DND-41 (cell line): ENCODE measurements around the gene TSSK2.

ENCODE experiments used
- ATAC-seq: fragments of 200-7000 bp; cut with Tn5 transposase; 3 replicates; pipeline ENCODE4 v1.9.1; 2021; ENCODE audit warnings: low read depth; ENCODE audit not compliant: insufficient read depth
- DNase-seq: peaks from one replicate; pipeline ENCODE4 v3.0.0-alpha.2; 2020
- H2AFZ ChIP-seq: 2 replicates; pipeline ENCODE4 v1.6.0; 2012; ENCODE audit warnings: low read depth, low read length
- H3K27ac ChIP-seq: 2 replicates; pipeline ENCODE4 v1.5.1; 2012; ENCODE audit warnings: low read length, inconsistent platforms
- H3K27me3 ChIP-seq: fragments of 200-600 bp; sonication (generic); 2 replicates; pipeline ENCODE4 v1.6.0; 2012; ENCODE audit warnings: low read length, mild to moderate bottlenecking, inconsistent platforms; ENCODE audit not compliant: insufficient read depth, poor library complexity
- H3K36me3 ChIP-seq: 2 replicates; pipeline ENCODE4 v1.5.1; 2012; ENCODE audit warnings: low read length, inconsistent platforms; ENCODE audit not compliant: insufficient read depth
- H3K4me1 ChIP-seq: 2 replicates; pipeline ENCODE4 v1.5.1; 2012; ENCODE audit warnings: mild to moderate bottlenecking, low read length; ENCODE audit not compliant: insufficient read depth
- H3K4me2 ChIP-seq: 2 replicates; pipeline ENCODE4 v1.6.0; 2012; ENCODE audit warnings: mild to moderate bottlenecking, moderate library complexity, low read length, inconsistent platforms; ENCODE audit not compliant: insufficient read depth
- H3K4me3 ChIP-seq, 2 experiments: fragments of 200-600 bp in 1 of 2; shearing (Covaris generic) in 1 of 2; 2 replicates each; pipeline ENCODE4 v1.5.1; 2012 to 2016; ENCODE audit warnings: inconsistent platforms in 2 of 2, low read length in 2 of 2, mild to moderate bottlenecking in 2 of 2, low read depth in 1 of 2, moderate library complexity in 1 of 2
- H3K79me2 ChIP-seq: 2 replicates; pipeline ENCODE4 v1.6.0; 2012; ENCODE audit warnings: low read length, inconsistent platforms; ENCODE audit not compliant: insufficient read depth
- H3K9ac ChIP-seq: 2 replicates; pipeline ENCODE4 v1.6.0; 2012; ENCODE audit warnings: low read depth, mild to moderate bottlenecking, inconsistent platforms, low read length, moderate library complexity
- H3K9me3 ChIP-seq: 2 replicates; pipeline ENCODE4 v1.5.1; 2012; ENCODE audit warnings: low read length, moderate library complexity, mild to moderate bottlenecking, inconsistent platforms; ENCODE audit not compliant: insufficient read depth, severe bottlenecking
- H4K20me1 ChIP-seq: 2 replicates; pipeline ENCODE4 v1.6.0; 2012; ENCODE audit warnings: low read length; ENCODE audit not compliant: insufficient read depth
- CTCF ChIP-seq: IDR thresholded peaks from 2 replicates; pipeline ENCODE4 v1.5.1; 2012; ENCODE audit warnings: borderline replicate concordance, low read length, moderate library complexity, mild to moderate bottlenecking; ENCODE audit not compliant: poor library complexity, severe bottlenecking; ENCODE audit errors: extremely low read depth
- EZH2 ChIP-seq: IDR thresholded peaks from 3 replicates; pipeline ENCODE4 v1.6.1; 2012; ENCODE audit warnings: borderline replicate concordance, low read depth, mild to moderate bottlenecking, moderate library complexity, low read length, inconsistent platforms; ENCODE audit not compliant: severe bottlenecking

The TSSK2 gene

GRCh38 chr22:19164425-19164824 lies 33.3 kb downstream of the TSSK2 start:
- TF ChIP-seq EZH2: no peak
- TF ChIP-seq CTCF: no peak
- Histone ChIP-seq H3K36me3 (no peaks in the 10 kb centered on the region), H3K4me1 (no peaks in the 10 kb centered on the region), H4K20me1 (no peaks in the 10 kb centered on the region), H3K4me2 (no peak overlapping the region), H3K4me3 (no peak overlapping the region), H3K27ac (no peak overlapping the region), H3K9me3 (no peaks in the 10 kb centered on the region), H2AFZ (no peak overlapping the region), H3K9ac (no peak overlapping the region), H3K27me3 (no peaks in the 10 kb centered on the region), H3K79me2 (no peaks in the 10 kb centered on the region)
- DNase-seq (no peak), ATAC-seq (no peak)

GRCh38 chr22:19166421-19166820 lies 35.3 kb downstream of the TSSK2 start:
- H3K4me2 ChIP-seq: no peak overlapping the region
- no peaks in the 10 kb centered on the region for H3K27me3 ChIP-seq
- ATAC-seq (no peak), DNase-seq (no peak)
- no peaks in the 10 kb centered on the region for H3K36me3 ChIP-seq
- no peak overlapping the region for H3K4me3 ChIP-seq
- TF ChIP-seq CTCF: no peak
- no peak for TF ChIP-seq EZH2
- H3K27ac ChIP-seq: no peak overlapping the region
- H4K20me1 ChIP-seq: no peaks in the 10 kb centered on the region
- peaks cover 10% of the 10 kb centered on the region for H3K4me1 ChIP-seq
- H3K79me2 ChIP-seq: peaks cover 10% of the 10 kb centered on the region
- no peak overlapping the region for H2AFZ ChIP-seq
- no peaks in the 10 kb centered on the region for H3K9me3 ChIP-seq
- H3K9ac ChIP-seq: no peak overlapping the region

DNA sequence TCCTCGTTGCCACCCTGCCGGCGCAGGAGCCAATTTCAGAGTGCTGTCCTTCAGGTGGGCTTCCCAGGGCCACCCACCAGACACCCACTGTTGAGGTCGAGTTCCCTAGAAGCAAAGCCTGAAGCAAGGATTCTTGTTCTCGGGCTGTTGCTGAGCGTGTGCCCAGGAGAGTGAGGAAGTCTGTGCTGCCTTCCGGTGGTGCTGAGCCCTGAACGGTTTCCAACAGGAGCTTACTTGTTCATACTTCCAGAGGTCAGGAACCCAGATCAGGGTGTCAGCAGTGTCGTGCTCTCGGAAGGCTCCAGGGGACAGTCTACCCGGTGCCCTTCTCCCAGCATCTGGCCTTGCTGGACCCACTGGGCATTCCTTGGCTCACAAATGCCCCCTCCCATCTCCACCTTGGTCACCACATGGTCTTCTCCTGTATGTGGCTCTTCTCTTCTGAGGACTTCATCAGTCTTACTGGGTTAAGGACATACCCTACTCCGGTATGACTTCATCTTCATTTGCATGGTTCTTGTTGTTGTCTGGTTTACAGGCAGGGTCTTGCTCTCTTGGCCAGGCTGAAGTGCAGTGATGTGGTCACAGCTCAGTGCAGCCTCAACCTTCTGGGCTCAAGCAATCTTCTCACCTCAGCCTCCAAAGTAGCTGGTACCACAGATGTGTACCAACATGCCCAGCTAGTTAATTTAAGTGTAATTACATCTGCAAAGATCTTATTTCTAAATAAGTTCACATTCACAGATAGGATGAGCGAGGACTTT lies 36.2 kb downstream of the TSSK2 start:
- no peak overlapping the region for H3K9ac ChIP-seq
- H4K20me1 ChIP-seq: peaks cover 2% of the 10 kb centered on the region; the same call in 1 of the 2 replicates
- no peak overlapping the region for H2AFZ ChIP-seq
- no peaks in the 10 kb centered on the region for H3K36me3 ChIP-seq
- peaks cover 13% of the 10 kb centered on the region for H3K4me1 ChIP-seq
- DNase-seq (no peak), ATAC-seq (no peak)
- no peak overlapping the region for H3K4me2 ChIP-seq
- no peak overlapping the region for H3K27ac ChIP-seq
- H3K9me3 ChIP-seq: no peaks in the 10 kb centered on the region
- TF ChIP-seq CTCF: no peak
- TF ChIP-seq EZH2: no peak
- peaks cover 18% of the 10 kb centered on the region for H3K79me2 ChIP-seq
- no peaks in the 10 kb centered on the region for H3K27me3 ChIP-seq
- no peak overlapping the region for H3K4me3 ChIP-seq
